ENCODE data around the gene LRRTM4. TPM values are rescaled to one million over a fixed set of nuclear protein-coding genes. Genes with fewer than 3 reads are reported as not detected.
"Not testable (repeated sequence)": the region's sequence is repeated elsewhere in the genome, so short reads cannot be mapped to it uniquely, and the experiment has no call there.

Gene LRRTM4
- total RNA-seq, 1 donor from 2014 or later = 0.98 TPM

GRCh38 chr2:77105008-77105407 lies 417.2 kb downstream of the LRRTM4 start:
- Histone ChIP-seq H3K9me3 (no peaks in the 10 kb centered on the region), H3K27ac (no peak overlapping the region), H3K4me1 (no peaks in the 10 kb centered on the region), H3K36me3 (no peaks in the 10 kb centered on the region), H3K27me3 (no peaks in the 10 kb centered on the region), H3K4me3 (no peak overlapping the region)
- no peak for DNase-seq (ENCODE audit: extremely low spot score in 2 of 2)
- intact Hi-C loops (cut with DNase I) = no loop called here
- TF ChIP-seq POLR2A (IDR thresholded peaks at IDR 0.05) = no peak

GRCh38 chr2:77104554-77104953 lies 417.6 kb downstream of the LRRTM4 start:
- TF ChIP-seq POLR2AphosphoS5 (IDR thresholded peaks at IDR 0.05; ENCODE audit: insufficient read depth in 1 of 2, low read depth in 1 of 2) (no peak), POLR2A (IDR thresholded peaks at IDR 0.05) (no peak)
- TF ChIP-seq, protein P1, sequence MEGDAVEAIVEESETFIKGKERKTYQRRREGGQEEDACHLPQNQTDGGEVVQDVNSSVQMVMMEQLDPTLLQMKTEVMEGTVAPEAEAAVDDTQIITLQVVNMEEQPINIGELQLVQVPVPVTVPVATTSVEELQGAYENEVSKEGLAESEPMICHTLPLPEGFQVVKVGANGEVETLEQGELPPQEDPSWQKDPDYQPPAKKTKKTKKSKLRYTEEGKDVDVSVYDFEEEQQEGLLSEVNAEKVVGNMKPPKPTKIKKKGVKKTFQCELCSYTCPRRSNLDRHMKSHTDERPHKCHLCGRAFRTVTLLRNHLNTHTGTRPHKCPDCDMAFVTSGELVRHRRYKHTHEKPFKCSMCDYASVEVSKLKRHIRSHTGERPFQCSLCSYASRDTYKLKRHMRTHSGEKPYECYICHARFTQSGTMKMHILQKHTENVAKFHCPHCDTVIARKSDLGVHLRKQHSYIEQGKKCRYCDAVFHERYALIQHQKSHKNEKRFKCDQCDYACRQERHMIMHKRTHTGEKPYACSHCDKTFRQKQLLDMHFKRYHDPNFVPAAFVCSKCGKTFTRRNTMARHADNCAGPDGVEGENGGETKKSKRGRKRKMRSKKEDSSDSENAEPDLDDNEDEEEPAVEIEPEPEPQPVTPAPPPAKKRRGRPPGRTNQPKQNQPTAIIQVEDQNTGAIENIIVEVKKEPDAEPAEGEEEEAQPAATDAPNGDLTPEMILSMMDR (IDR thresholded peaks at IDR 0.05) = no peak
- Histone ChIP-seq H3K27me3 (no peaks in the 10 kb centered on the region), H3K4me3 (no peak overlapping the region), H3K9me3 (no peaks in the 10 kb centered on the region), H3K27ac (no peak overlapping the region), H3K36me3 (no peaks in the 10 kb centered on the region), H3K4me1 (no peaks in the 10 kb centered on the region)
- intact Hi-C loops (cut with DNase I) = no loop called here
- no peak for DNase-seq (ENCODE audit: extremely low spot score in 2 of 2)

DNA sequence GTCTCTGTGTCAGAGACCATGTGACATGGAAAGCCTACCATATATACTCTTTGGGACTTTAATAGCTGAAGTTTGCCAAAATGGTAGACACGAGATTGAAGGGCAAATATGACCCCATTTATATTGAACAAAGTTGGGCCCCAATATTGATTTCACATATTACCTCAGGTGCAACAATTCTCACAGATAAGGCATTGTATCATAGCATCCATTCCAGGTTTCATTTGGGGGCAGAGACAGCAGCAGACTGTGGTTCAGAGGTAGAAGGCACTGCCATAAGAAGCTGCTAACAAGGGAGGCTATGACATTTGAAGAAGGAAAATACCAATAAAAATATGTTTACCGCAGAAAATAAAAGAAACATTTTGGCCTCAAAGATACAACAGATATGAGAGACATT lies 419.2 kb downstream of the LRRTM4 start:
- H3K9me3 ChIP-seq = no peaks in the 10 kb centered on the region
- H3K4me3 ChIP-seq = no peak overlapping the region
- no peaks in the 10 kb centered on the region for H3K36me3 ChIP-seq
- DNase-seq (ENCODE audit: extremely low spot score in 2 of 2) = no peak
- TF ChIP-seq, protein P1 (IDR thresholded peaks at IDR 0.05) = no peak
- TF ChIP-seq POLR2A (IDR thresholded peaks at IDR 0.05) (no peak), POLR2AphosphoS5 (IDR thresholded peaks at IDR 0.05; ENCODE audit: insufficient read depth in 1 of 2, low read depth in 1 of 2) (no peak)
- intact Hi-C loops (cut with DNase I) = no loop called here
- no peak overlapping the region for H3K27ac ChIP-seq
- H3K4me1 ChIP-seq = no peaks in the 10 kb centered on the region
- no peaks in the 10 kb centered on the region for H3K27me3 ChIP-seq

GRCh38 chr2:77101796-77102452 lies 420.3 kb downstream of the LRRTM4 start:
- intact Hi-C loops (cut with DNase I) = no loop called here
- Histone ChIP-seq H3K4me3 (no peak overlapping the region), H3K9me3 (no peaks in the 10 kb centered on the region), H3K4me1 (no peaks in the 10 kb centered on the region), H3K27me3 (no peaks in the 10 kb centered on the region), H3K27ac (no peak overlapping the region), H3K36me3 (no peaks in the 10 kb centered on the region)
- TF ChIP-seq POLR2AphosphoS5 (IDR thresholded peaks at IDR 0.05; ENCODE audit: insufficient read depth in 1 of 2, low read depth in 1 of 2) (no peak), POLR2A (IDR thresholded peaks at IDR 0.05) (no peak)
- TF ChIP-seq, protein P1 (IDR thresholded peaks at IDR 0.05) = no peak
- no peak for DNase-seq (ENCODE audit: extremely low spot score in 2 of 2)

DNA sequence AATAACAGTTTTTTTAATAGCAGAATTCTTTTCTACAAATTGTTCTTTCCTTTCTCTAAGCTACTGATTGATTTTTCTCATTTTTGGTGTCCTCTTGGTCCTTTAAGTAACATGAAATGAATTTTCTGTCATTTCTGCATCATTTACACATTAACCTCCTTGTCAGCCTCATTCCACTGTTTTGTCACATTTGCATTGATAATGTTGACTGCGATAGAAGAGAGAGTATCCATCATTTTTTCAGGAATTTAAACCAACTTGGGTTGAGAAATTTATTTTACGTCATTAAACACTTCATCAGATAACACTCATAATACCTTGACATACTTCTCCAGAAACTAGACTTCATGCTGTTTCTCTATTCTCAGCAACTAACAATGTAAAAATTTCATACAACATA lies 422.2 kb downstream of the LRRTM4 start:
- Histone ChIP-seq H3K4me1 (no peaks in the 10 kb centered on the region), H3K4me3 (no peak overlapping the region), H3K27ac (no peak overlapping the region), H3K36me3 (no peaks in the 10 kb centered on the region), H3K27me3 (no peaks in the 10 kb centered on the region), H3K9me3 (no peaks in the 10 kb centered on the region)
- DNase-seq (ENCODE audit: extremely low spot score in 2 of 2) = no peak
- no peak for TF ChIP-seq POLR2A (IDR thresholded peaks at IDR 0.05)
- TF ChIP-seq POLR2AphosphoS5 (IDR thresholded peaks at IDR 0.05; ENCODE audit: insufficient read depth in 1 of 2, low read depth in 1 of 2) = no peak
- TF ChIP-seq, protein P1 (IDR thresholded peaks at IDR 0.05) = no peak
- intact Hi-C loops (cut with DNase I) = no loop called here

- H3K4me1 ChIP-seq; H3K4me3 ChIP-seq; H3K27ac ChIP-seq; H3K9me3 ChIP-seq; H3K27me3 ChIP-seq; intact Hi-C loops (cut with DNase I); DNase-seq (ENCODE audit: extremely low spot score in 2 of 2); H3K36me3 ChIP-seq: not testable (repeated sequence)
These were observed 426.7 kb downstream of the LRRTM4 start for GRCh38 chr2:77095525-77095924.

Measured in vagina (tissue), 2 donors.